Activated naive CD8-positive, alpha-beta T cell treated with anti-CD3 and anti-CD28 coated beads, Interleukin-2, amount 50 U/mL, for 24 hours (primary cell): ENCODE data around the gene CEP44.
"Not testable (repeated sequence)": the region's sequence is repeated elsewhere in the genome, so short reads cannot be mapped to it uniquely, and the experiment has no call there.

ENCODE experiments used
- ATAC-seq: fragments of 150-1000 bp; cut with Tn5 transposase; one replicate; pipeline ENCODE4 v1.10.0; 2021
- DNase-seq: peaks from one replicate; pipeline ENCODE4 v3.0.0; 2021
- H3K27ac Mint-ChIP-seq: one replicate; pipeline ENCODE4 v1.8.0; 2021; ENCODE audit warnings: mild to moderate bottlenecking, mixed read lengths
- H3K27me3 Mint-ChIP-seq: one replicate; pipeline ENCODE4 v1.8.0; 2021; ENCODE audit warnings: mixed read lengths
- H3K36me3 Mint-ChIP-seq: one replicate; pipeline ENCODE4 v1.8.0; 2021; ENCODE audit warnings: low read depth, mixed read lengths
- H3K4me1 Mint-ChIP-seq: one replicate; pipeline ENCODE4 v1.8.0; 2021; ENCODE audit warnings: mixed read lengths
- H3K4me3 Mint-ChIP-seq: one replicate; pipeline ENCODE4 v1.8.0; 2021; ENCODE audit warnings: mild to moderate bottlenecking, moderate library complexity, mixed read lengths
- H3K9me3 Mint-ChIP-seq: one replicate; pipeline ENCODE4 v1.8.0; 2021; ENCODE audit warnings: mixed read lengths

The CEP44 gene

GRCh38 chr4:174369985-174370384 lies 86.3 kb downstream of the CEP44 start:
- Mint-ChIP-seq H3K4me3 (no peak overlapping the region), H3K36me3 (no peaks in the 10 kb centered on the region), H3K27me3 (peaks cover 2% of the 10 kb centered on the region), H3K9me3 (no peaks in the 10 kb centered on the region), H3K27ac (no peak overlapping the region), H3K4me1 (no peaks in the 10 kb centered on the region)
- ATAC-seq (no peak), DNase-seq (no peak)

- H3K27me3 Mint-ChIP-seq = peaks cover 2% of the 10 kb centered on the region
- H3K27ac Mint-ChIP-seq = no peak overlapping the region
- ATAC-seq (no peak), DNase-seq (no peak)
- no peak overlapping the region for H3K4me3 Mint-ChIP-seq
- H3K36me3 Mint-ChIP-seq = no peaks in the 10 kb centered on the region
- peaks cover 4% of the 10 kb centered on the region for H3K4me1 Mint-ChIP-seq
- no peaks in the 10 kb centered on the region for H3K9me3 Mint-ChIP-seq
Measured at GRCh38 chr4:174373821-174374220, 90.1 kb downstream of the CEP44 start.

- Mint-ChIP-seq H3K27ac (no peak overlapping the region), H3K4me1 (peaks cover 4% of the 10 kb centered on the region), H3K36me3 (no peaks in the 10 kb centered on the region), H3K4me3 (no peak overlapping the region), H3K9me3 (no peaks in the 10 kb centered on the region), H3K27me3 (peaks cover 2% of the 10 kb centered on the region)
- DNase-seq (no peak), ATAC-seq (no peak)
Measured at GRCh38 chr4:174375422-174375821, 91.7 kb downstream of the CEP44 start.

- Mint-ChIP-seq H3K4me1 (peaks cover 4% of the 10 kb centered on the region), H3K9me3 (no peaks in the 10 kb centered on the region), H3K4me3 (no peak overlapping the region), H3K36me3 (no peaks in the 10 kb centered on the region), H3K27me3 (peaks cover 2% of the 10 kb centered on the region), H3K27ac (peak overlapping the region; percentile 39)
- ATAC-seq (no peak), DNase-seq (no peak)
Measured at GRCh38 chr4:174377613-174378012, 93.9 kb downstream of the CEP44 start.

GRCh38 chr4:174378951-174379350 lies 95.2 kb downstream of the CEP44 start:
- Mint-ChIP-seq H3K9me3 (no peaks in the 10 kb centered on the region), H3K27ac (no peak overlapping the region), H3K4me1 (peaks cover 4% of the 10 kb centered on the region), H3K36me3 (no peaks in the 10 kb centered on the region), H3K4me3 (no peak overlapping the region), H3K27me3 (peaks cover 2% of the 10 kb centered on the region)
- DNase-seq (no peak), ATAC-seq (no peak)

GRCh38 chr4:174380206-174380605 lies 96.5 kb downstream of the CEP44 start:
- H3K27me3 Mint-ChIP-seq, H3K4me3 Mint-ChIP-seq, H3K4me1 Mint-ChIP-seq, H3K27ac Mint-ChIP-seq, H3K36me3 Mint-ChIP-seq, DNase-seq, ATAC-seq, H3K9me3 Mint-ChIP-seq: not testable (repeated sequence)

- H3K27ac Mint-ChIP-seq = no peak overlapping the region
- peaks cover 4% of the 10 kb centered on the region for H3K4me1 Mint-ChIP-seq
- no peaks in the 10 kb centered on the region for H3K27me3 Mint-ChIP-seq
- H3K4me3 Mint-ChIP-seq = no peak overlapping the region
- no peak for ATAC-seq
- H3K9me3 Mint-ChIP-seq = no peaks in the 10 kb centered on the region
- no peak for DNase-seq
- H3K36me3 Mint-ChIP-seq = no peaks in the 10 kb centered on the region
Measured at GRCh38 chr4:174380699-174381439, 97.2 kb downstream of the CEP44 start.

- no peak overlapping the region for H3K4me3 Mint-ChIP-seq
- ATAC-seq (no peak), DNase-seq (no peak)
- H3K27ac Mint-ChIP-seq = no peak overlapping the region
- H3K27me3 Mint-ChIP-seq = no peaks in the 10 kb centered on the region
- H3K4me1 Mint-ChIP-seq = peaks cover 4% of the 10 kb centered on the region
- H3K9me3 Mint-ChIP-seq = no peaks in the 10 kb centered on the region
- no peaks in the 10 kb centered on the region for H3K36me3 Mint-ChIP-seq
Measured at GRCh38 chr4:174381440-174381800, 97.7 kb downstream of the CEP44 start.
